ENCODE measurements around the gene MAMLD1. TPM values are rescaled to one million over a fixed set of nuclear protein-coding genes. Genes with fewer than 3 reads are reported as not detected.

The MAMLD1 gene
- total and polyA plus RNA-seq, 12 donors = 1.2 to 4.2 (median 2.3) TPM

- intact Hi-C loops (cut with DNase I) = loop anchor here in 7 of 10 donors (2.0 to 10.0 kb wide), 7 partner anchors 81 to 401 kb away; no protein-coding TSS in a partner anchor
- Histone ChIP-seq H3K27me3 (peaks cover 0 to 47% (median 0%) of the 10 kb centered on the region in 7 donors), H3K4me1 (peaks cover 0 to 19% (median 7%) of the 10 kb centered on the region in 9 donors), H3K27ac (peak overlapping the region; percentile 34 to 88 (median 82)), H3K4me3 (peak overlapping the region in 9 of 10 donors; percentile 52 to 73 (median 62)), H3K9me3 (peaks cover 0 to 4% (median 0%) of the 10 kb centered on the region in 11 donors), H3K36me3 (no peaks in the 10 kb centered on the region)
- peak; percentile 36 to 53 for DNase-seq
- peak in 6 of 8 donors; percentile 22 to 59 (median 42) for ATAC-seq
- peak in 1 of 9 donors; percentile 13 for TF ChIP-seq CTCF (IDR thresholded peaks at IDR 0.05)
- 4 to 5% methylated on average over 19 to 24 of the region's 24 CpGs for WGBS, 2 donors
Observed at GRCh38 chrX:150365990-150366911, 3.1 kb downstream of the MAMLD1 start.

- intact Hi-C loops (cut with DNase I) = loop anchor here in 7 of 10 donors (5.0 to 10.0 kb wide), 6 partner anchors 80 to 402 kb away; no protein-coding TSS in a partner anchor
- Histone ChIP-seq H3K27me3 (peaks cover 0 to 39% (median 0%) of the 10 kb centered on the region in 7 donors), H3K9me3 (peaks cover 0 to 4% (median 0%) of the 10 kb centered on the region in 11 donors), H3K27ac (peak overlapping the region in 7 of 10 donors; percentile 77 to 88 (median 82)), H3K36me3 (no peaks in the 10 kb centered on the region), H3K4me3 (peak overlapping the region in 8 of 10 donors; percentile 58 to 73 (median 62)), H3K4me1 (peaks cover 0 to 11% (median 0%) of the 10 kb centered on the region in 9 donors)
- DNase-seq = no peak
- peak in 1 of 8 donors; percentile 3 for ATAC-seq
- no peak for TF ChIP-seq CTCF (IDR thresholded peaks at IDR 0.05)
- WGBS, 2 donors = 5 to 27% methylated on average over 5 of the region's 5 CpGs
Observed at GRCh38 chrX:150366951-150367545, 3.9 kb downstream of the MAMLD1 start.

- H3K36me3 ChIP-seq = no peaks in the 10 kb centered on the region
- no peak overlapping the region for H3K4me3 ChIP-seq
- ATAC-seq = no peak
- TF ChIP-seq CTCF (IDR thresholded peaks at IDR 0.05) = no peak
- H3K9me3 ChIP-seq = no peaks in the 10 kb centered on the region
- H3K4me1 ChIP-seq = peaks cover 0 to 16% (median 0%) of the 10 kb centered on the region in 9 donors
- intact Hi-C loops (cut with DNase I) = no loop called here
- H3K27ac ChIP-seq = no peak overlapping the region
- no peak for DNase-seq
- peaks cover 0 to 7% (median 0%) of the 10 kb centered on the region in 7 donors for H3K27me3 ChIP-seq
- WGBS, 2 donors = 87 to 88% methylated on average over 4 to 5 of the region's 5 CpGs
Observed at GRCh38 chrX:150370589-150371312, 7.6 kb downstream of the MAMLD1 start.

- intact Hi-C loops (cut with DNase I) = no loop called here
- ATAC-seq = no peak
- Histone ChIP-seq H3K27me3 (peaks cover 0 to 12% (median 0%) of the 10 kb centered on the region in 7 donors), H3K9me3 (no peaks in the 10 kb centered on the region), H3K4me3 (no peak overlapping the region), H3K36me3 (no peaks in the 10 kb centered on the region), H3K27ac (no peak overlapping the region), H3K4me1 (peaks cover 0 to 8% (median 0%) of the 10 kb centered on the region in 9 donors)
- TF ChIP-seq CTCF (IDR thresholded peaks at IDR 0.05) = no peak
- 58 to 75% methylated on average over 6 of the region's 6 CpGs for WGBS, 2 donors
- DNase-seq = no peak
Observed at GRCh38 chrX:150371877-150372276, 8.8 kb downstream of the MAMLD1 start.

All from heart right ventricle (tissue), 16 donors.